Stimulated activated CD8-positive, alpha-beta memory T cell treated with anti-CD3 and anti-CD28 coated beads, Interleukin-4, amount 100 ng/mL, for 4 hours (primary cell): ENCODE results near the gene GDAP1L1.

ENCODE experiments used
- DNase-seq, 2 donors: peaks; one replicate each; pipeline ENCODE4 v3.0.0-alpha.2; 2020; ENCODE audit warnings: low read depth in 2 of 2, low spot score in 1 of 2

GDAP1L1 gene

GRCh38 chr20:44247131-44247571, at the start of gene GDAP1L1:
Gene GDAP1L1 (plus strand): TSS chr20:44247308. CDS start chr20:44247335, 27 bp downstream.
- no peak for DNase-seq

- no peak for DNase-seq
Observed at GRCh38 chr20:44198872-44199271, 48.2 kb upstream of the GDAP1L1 start.

- DNase-seq: no peak
Observed at GRCh38 chr20:44199877-44200276, 47.2 kb upstream of the GDAP1L1 start.

- DNase-seq: no peak
Observed at GRCh38 chr20:44200371-44200770, 46.7 kb upstream of the GDAP1L1 start.

GRCh38 chr20:44200983-44201382, 46.1 kb upstream of the GDAP1L1 start:
- no peak for DNase-seq

GRCh38 chr20:44203161-44203560, 43.9 kb upstream of the GDAP1L1 start:
- DNase-seq: no peak

- DNase-seq: no peak
Observed at GRCh38 chr20:44204156-44204831, 42.8 kb upstream of the GDAP1L1 start.

GRCh38 chr20:44204832-44205215, 42.3 kb upstream of the GDAP1L1 start:
- no peak for DNase-seq

- no peak for DNase-seq
Observed at GRCh38 chr20:44206132-44206531, 41.0 kb upstream of the GDAP1L1 start.

- DNase-seq: no peak
Observed at GRCh38 chr20:44207126-44207723, 39.9 kb upstream of the GDAP1L1 start.

GRCh38 chr20:44208165-44208564, 38.9 kb upstream of the GDAP1L1 start:
- no peak for DNase-seq

GRCh38 chr20:44208770-44209169, 38.3 kb upstream of the GDAP1L1 start:
- DNase-seq: no peak

GRCh38 chr20:44209686-44210405, 37.3 kb upstream of the GDAP1L1 start:
- no peak for DNase-seq

GRCh38 chr20:44210406-44211176, 36.5 kb upstream of the GDAP1L1 start, which contains the start of gene OSER1:
Gene OSER1 (minus strand): TSS chr20:44210771. CDS start chr20:44206957, 3,814 bp downstream.
- DNase-seq: peak; percentile 93 to 95

- no peak for DNase-seq
Observed at GRCh38 chr20:44211177-44212039, 35.7 kb upstream of the GDAP1L1 start.

- DNase-seq: no peak
Observed at GRCh38 chr20:44212792-44213191, 34.3 kb upstream of the GDAP1L1 start.

- DNase-seq: peak; percentile 34 to 54
Observed at GRCh38 chr20:44215125-44215524, 32.0 kb upstream of the GDAP1L1 start.

GRCh38 chr20:44217342-44218092, 29.6 kb upstream of the GDAP1L1 start:
- DNase-seq: peak; percentile 19 to 24

GRCh38 chr20:44218446-44218845, 28.7 kb upstream of the GDAP1L1 start:
- no peak for DNase-seq
